HG02642 (cell line): Measurements from ENCODE around the gene ANO4.
"Not testable (repeated sequence)": the region's sequence is repeated elsewhere in the genome, so short reads cannot be mapped to it uniquely, and the experiment has no call there.

Experiments used
- ATAC-seq: cut with Tn5 transposase; IDR thresholded peaks from one replicate; pipeline ENCODE4 v1.9.1; 2021; ENCODE audit warnings: mild to moderate bottlenecking; ENCODE audit not compliant: unreplicated experiment, poor library complexity

Gene ANO4

GRCh38 chr12:101068402-101068801, 273.8 kb downstream of the ANO4 start:
- ATAC-seq, result no peak

- no peak for ATAC-seq
Measured at GRCh38 chr12:101068836-101069235, 274.3 kb downstream of the ANO4 start.

- ATAC-seq, result no peak
Measured at GRCh38 chr12:101074940-101075680, 280.5 kb downstream of the ANO4 start.

GRCh38 chr12:101076921-101077320, 282.3 kb downstream of the ANO4 start:
- ATAC-seq, result no peak

- no peak for ATAC-seq
Measured at GRCh38 chr12:101077791-101078528, 283.4 kb downstream of the ANO4 start.

- no peak for ATAC-seq
Measured at GRCh38 chr12:101078536-101079285, 284.1 kb downstream of the ANO4 start.

GRCh38 chr12:101082706-101083105, 288.1 kb downstream of the ANO4 start:
- no peak for ATAC-seq

- ATAC-seq, result no peak
Measured at GRCh38 chr12:101086490-101087135, 292.0 kb downstream of the ANO4 start.

GRCh38 chr12:101087920-101088319, 293.3 kb downstream of the ANO4 start:
- ATAC-seq, result no peak

- ATAC-seq, result no peak
Measured at GRCh38 chr12:101089271-101089670, 294.7 kb downstream of the ANO4 start.

- ATAC-seq, result not testable (repeated sequence)
Measured at GRCh38 chr12:101090222-101090621, 295.6 kb downstream of the ANO4 start.

- ATAC-seq, result no peak
Measured at GRCh38 chr12:101097829-101098580, 303.4 kb downstream of the ANO4 start.

GRCh38 chr12:101107032-101107763, 312.6 kb downstream of the ANO4 start:
- no peak for ATAC-seq

GRCh38 chr12:101108130-101108529, 313.6 kb downstream of the ANO4 start:
- ATAC-seq, result no peak

GRCh38 chr12:101110866-101111265, 316.3 kb downstream of the ANO4 start:
- no peak for ATAC-seq

GRCh38 chr12:101111441-101111840, 316.9 kb downstream of the ANO4 start:
- no peak for ATAC-seq

GRCh38 chr12:101115326-101115725, 320.8 kb downstream of the ANO4 start:
- ATAC-seq, result no peak

- ATAC-seq, result no peak
Measured at GRCh38 chr12:101116911-101117310, 322.3 kb downstream of the ANO4 start.

GRCh38 chr12:101117842-101118241, 323.3 kb downstream of the ANO4 start:
- no peak for ATAC-seq
